NCI-H2196 treated with DMSO at 0.1 percent for 48 hours (cell line): ENCODE results near the gene CHRNB1.

Source experiments
- DNase-seq: peaks from one replicate; lab custom pipeline; 2025; ENCODE audit not compliant: unreplicated experiment; lab: John Stamatoyannopoulos, UW

Gene CHRNB1

DNA sequence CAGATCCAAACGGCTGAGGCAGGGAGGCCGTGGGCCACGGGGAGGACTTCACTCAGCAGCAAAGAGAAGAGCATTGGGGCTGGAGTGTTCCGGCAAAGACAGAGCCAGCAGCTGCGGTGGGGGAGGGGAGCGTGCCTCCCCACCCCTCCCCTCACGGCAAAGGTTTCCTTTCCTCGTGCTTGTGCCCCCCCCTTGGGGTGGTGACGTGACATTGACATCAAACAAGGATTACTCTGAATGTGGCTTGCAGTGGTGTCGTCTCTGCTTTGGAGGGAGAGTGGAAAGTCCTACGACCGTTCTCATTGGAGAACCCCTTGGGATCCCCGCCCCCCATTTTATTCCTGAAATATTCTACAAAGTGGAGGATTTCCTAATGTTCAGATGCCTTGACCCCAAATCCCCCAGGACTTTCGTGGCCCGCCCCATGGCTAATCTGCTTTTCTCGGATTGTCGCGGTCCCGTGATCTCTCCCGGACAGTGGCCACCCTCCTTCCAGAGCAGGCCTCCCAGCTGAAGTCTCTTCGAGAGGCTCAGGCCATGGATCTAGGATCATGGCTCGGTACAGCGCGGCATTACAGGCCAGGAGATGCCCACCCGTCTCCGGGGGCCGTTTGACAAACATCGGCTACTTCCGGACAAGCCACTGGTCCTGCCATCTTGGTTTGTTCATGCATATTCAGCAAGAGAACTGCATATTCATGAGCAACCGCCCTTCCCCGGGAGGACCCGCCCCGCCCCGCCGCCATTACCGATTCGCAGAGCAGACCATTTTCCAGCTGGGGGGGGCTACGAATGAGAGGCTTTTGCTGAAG lies 38.6 kb downstream of the CHRNB1 start:
- peak; percentile 54 for DNase-seq

DNA sequence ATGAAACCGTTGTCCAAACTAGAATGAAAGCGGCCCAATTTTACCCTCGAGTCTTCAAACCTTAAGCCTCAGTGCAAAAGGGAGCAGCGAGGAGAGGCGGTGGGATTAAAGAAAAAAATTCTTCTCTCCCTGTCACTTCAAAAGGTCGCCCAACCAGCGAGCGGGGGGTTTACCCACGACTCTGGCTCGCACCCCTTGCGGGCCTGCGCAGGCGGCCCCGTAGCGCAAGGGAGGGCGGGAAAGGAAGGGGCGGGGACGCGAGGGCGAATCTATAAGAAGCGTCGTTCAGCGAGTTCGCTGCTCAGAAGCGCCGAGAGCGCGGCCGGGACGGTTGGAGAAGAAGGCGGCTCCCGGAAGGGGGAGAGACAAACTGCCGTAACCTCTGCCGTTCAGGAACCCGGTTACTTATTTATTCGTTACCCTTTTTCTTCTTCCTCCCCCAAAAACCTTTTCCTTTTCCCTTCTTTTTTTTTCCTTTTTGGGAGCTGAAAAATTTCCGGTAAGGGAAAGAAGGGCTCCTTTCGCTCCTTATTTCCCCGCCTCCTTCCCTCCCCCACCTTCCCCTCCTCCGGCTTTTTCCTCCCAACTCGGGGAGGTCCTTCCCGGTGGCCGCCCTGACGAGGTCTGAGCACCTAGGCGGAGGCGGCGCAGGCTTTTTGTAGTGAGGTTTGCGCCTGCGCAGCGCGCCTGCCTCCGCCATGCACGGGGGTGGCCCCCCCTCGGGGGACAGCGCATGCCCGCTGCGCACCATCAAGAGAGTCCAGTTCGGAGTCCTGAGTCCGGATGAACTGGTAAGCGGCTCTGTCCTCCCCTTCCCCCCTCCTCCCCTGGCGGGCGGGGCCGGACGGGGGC lies 39.4 kb downstream of the CHRNB1 start, which contains the start of gene POLR2A:
Gene POLR2A (plus strand): TSS at position 300 of the 852 bp plus-strand sequence.
- DNase-seq: peak; percentile 73

DNA sequence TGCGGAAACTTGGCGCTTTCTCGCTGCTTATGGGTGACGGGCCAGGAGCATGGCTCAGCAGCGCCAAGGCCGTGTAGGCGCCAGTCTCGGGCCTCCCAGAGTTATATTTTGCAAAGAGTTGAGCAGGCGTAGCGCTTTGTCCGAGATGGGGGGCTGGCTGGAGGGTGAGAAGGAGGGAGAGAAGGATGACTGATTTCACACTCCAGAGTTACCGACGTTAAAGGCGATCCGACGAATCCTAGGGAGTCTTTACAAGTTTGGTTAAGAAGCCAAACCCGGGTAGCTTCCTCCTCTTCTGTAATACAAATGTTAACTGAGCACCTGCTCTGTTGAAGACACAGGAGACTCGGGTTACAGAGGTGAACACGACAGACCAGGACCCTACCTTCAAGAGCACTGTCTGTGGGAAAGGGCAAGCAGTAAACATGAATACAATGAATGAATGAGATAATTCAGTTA lies 40.1 kb downstream of the CHRNB1 start:
- DNase-seq: no peak

DNA sequence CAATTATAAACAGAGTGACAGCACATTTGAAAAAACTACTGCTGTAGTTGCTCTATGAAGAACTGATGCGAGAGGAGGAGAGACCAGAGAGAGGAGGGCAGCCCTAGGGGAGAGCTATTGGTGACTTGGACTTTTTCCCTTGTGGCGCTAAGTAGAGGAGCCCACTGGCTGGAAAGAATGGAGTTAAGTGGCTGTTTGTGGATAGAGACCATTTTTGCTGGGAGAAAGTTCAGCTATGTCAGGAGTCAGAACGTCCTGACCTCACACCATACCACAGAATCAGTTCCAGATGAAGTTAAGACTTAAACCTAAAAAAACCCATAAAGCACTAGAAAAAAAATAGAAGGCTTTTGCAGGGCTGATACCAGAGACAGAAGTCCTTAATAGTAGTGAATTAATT lies 41.3 kb downstream of the CHRNB1 start:
- no peak for DNase-seq

DNA sequence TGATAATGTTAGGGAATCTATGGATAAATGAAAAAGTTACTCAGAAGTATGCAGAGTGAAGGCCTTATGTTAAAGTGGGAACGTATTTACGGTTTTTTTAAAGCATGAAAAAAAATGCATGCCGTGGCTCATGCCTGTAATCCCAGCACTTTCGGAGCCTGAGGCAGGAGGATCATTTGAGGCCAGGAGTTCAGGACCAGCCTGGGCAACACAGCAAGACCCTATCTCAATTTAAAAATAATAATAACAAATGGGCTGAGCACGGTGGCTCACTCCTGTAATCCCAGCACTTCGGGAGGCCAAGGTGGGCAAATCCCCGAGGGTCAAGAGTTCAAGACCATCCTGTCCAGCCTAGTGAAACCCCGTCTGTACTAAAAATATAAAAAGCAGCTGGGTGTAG lies 45.3 kb downstream of the CHRNB1 start:
- no peak for DNase-seq

DNA sequence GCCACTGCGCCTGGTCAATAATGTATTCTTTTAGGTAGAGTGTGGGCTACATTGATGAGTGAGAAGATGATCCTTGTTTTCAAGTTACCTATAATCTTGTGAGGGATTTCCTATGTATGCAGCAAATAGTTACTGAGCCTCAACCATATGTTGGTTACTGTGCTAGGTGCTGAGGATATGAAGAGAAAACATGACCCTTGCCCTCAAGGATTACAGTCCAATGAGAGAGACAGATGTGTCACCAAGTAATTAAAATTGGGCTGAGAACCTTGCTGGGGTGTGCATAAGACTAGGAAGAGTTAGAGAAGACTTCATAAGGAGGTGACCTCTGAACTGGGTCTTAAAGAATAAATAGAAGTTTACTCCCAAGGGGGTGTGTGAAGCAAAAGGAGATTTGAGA lies 46.7 kb downstream of the CHRNB1 start:
- DNase-seq: no peak

DNA sequence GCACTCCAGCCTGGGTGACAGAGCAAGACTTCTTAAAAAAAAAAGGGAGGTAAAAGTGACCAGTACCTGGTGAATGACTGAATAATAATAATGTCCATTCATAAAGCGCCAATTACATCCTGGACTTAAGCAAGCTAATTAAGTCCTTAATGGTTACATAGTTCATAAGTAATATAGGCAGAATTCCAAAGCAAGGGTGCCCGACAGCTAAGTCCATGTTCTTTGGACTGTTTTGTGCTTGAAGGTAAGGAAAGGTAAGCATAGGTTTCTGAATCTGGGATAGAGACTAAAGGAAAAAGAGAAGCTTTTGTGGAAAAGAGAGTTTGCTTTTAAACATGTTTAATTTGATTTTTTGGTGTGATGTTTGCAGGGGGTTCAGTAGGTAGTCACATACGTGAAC lies 49.1 kb downstream of the CHRNB1 start:
- no peak for DNase-seq

DNA sequence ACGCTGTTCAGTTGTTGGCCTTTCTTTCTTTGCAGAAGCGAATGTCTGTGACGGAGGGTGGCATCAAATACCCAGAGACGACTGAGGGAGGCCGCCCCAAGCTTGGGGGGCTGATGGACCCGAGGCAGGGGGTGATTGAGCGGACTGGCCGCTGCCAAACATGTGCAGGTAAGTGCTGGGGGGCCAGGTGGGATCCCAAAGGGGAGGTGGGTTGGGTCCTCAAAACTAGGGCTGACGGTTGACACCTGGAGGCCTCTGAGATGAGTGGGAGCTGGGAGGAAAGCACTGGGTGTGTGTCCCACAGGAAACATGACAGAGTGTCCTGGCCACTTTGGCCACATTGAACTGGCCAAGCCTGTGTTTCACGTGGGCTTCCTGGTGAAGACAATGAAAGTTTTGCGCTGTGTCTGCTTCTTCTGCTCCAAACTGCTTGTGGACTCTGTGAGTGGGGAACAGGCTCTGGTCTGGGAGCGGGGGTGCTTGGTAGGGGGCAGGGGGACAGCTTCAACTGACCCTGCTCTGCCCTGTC lies 51.1 kb downstream of the CHRNB1 start:
- DNase-seq: no peak

DNA sequence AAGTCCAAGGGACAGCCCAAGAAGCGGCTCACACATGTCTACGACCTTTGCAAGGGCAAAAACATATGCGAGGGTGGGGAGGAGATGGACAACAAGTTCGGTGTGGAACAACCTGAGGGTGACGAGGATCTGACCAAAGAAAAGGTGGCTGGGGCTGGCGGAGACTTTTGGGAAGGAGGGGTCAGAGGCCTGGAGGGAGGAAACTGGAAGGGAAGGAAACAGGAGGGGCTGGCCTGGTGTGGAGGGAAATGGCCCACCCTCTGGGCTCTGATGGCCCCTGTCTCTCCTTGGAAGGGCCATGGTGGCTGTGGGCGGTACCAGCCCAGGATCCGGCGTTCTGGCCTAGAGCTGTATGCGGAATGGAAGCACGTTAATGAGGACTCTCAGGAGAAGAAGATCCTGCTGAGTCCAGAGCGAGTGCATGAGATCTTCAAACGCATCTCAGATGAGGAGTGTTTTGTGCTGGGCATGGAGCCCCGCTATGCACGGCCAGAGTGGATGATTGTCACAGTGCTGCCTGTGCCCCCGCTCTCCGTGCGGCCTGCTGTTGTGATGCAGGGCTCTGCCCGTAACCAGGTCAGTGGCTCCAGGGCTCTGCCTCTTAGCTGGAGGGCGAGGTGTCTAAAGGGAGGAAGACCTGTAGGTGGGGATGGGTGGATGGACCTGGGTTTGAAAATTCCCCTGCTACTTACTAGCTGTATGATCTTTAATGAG lies 51.8 kb downstream of the CHRNB1 start:
- DNase-seq: no peak

DNA sequence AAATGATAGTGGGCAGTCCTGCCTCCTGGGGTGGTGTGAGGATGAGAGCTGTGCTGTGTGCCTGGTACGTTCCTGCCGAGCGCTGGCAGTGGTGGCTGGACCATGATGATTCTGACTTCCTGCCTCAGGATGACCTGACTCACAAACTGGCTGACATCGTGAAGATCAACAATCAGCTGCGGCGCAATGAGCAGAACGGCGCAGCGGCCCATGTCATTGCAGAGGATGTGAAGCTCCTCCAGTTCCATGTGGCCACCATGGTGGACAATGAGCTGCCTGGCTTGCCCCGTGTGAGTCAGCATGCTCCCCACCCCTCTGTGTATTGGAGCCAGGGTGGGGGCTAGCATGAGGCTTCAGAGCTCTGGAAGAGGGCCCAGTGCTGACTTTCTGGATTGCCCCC lies 52.4 kb downstream of the CHRNB1 start:
- DNase-seq: no peak

DNA sequence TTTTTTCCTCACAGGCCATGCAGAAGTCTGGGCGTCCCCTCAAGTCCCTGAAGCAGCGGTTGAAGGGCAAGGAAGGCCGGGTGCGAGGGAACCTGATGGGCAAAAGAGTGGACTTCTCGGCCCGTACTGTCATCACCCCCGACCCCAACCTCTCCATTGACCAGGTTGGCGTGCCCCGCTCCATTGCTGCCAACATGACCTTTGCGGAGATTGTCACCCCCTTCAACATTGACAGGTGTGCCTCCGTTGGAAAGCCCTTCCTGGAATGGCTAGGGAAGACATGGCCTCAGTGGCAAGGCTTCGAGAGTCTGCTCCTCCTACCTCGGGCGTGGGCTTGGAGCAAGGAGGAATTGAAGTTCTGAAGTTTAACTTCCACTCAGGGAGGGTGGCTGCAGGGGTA lies 52.8 kb downstream of the CHRNB1 start:
- DNase-seq: no peak

DNA sequence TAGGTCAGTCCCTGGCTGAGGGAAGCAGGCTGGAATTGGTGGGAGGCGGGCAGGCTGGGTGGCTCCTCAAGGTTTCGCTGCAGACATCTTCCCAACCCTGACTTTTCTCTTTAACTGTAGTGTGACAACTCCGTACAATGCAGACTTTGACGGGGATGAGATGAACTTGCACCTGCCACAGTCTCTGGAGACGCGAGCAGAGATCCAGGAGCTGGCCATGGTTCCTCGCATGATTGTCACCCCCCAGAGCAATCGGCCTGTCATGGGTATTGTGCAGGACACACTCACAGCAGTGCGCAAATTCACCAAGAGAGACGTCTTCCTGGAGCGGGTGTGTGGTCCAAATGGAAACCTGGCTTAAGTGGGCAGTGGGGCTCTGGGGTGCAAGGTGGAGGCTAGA lies 54.3 kb downstream of the CHRNB1 start:
- no peak for DNase-seq

DNA sequence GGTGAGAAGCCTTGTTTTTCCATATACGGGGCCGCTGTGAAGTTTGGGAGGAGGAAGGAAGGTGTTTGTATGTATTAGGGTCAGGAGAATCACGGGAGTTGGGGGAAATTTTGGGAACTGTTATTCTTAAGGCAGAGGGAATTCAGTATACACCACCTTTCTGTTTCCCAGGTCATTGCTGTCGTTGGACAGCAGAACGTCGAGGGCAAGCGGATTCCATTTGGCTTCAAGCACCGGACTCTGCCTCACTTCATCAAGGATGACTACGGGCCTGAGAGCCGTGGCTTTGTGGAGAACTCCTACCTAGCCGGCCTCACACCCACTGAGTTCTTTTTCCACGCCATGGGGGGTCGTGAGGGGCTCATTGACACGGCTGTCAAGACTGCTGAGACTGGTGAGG lies 56.9 kb downstream of the CHRNB1 start:
- DNase-seq: no peak

DNA sequence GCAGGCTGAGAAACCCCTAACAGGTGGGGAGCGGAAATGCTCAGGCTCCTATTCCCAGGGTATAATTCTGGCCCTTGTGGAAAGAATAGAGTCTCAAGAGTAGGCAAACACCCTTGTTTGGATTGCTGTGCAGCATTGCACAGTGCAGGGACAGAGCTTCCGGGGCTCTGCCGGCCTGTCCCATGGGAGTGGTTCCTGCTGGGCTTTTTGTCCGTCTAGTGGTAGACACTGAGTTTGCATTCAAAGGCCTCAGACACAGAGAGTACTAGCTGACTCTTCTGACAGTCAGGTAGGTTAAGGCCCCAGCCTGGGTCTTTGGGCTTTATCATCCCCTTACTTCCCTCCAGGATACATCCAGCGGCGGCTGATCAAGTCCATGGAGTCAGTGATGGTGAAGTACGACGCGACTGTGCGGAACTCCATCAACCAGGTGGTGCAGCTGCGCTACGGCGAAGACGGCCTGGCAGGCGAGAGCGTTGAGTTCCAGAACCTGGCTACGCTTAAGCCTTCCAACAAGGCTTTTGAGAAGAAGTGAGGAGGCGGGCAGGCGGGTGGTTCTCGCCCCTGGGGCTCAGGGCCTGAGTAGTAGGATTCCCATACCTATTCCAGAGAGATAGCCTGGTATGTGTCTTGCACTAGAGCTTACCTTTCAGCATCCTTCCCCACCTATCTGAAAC lies 57.4 kb downstream of the CHRNB1 start:
- no peak for DNase-seq

DNA sequence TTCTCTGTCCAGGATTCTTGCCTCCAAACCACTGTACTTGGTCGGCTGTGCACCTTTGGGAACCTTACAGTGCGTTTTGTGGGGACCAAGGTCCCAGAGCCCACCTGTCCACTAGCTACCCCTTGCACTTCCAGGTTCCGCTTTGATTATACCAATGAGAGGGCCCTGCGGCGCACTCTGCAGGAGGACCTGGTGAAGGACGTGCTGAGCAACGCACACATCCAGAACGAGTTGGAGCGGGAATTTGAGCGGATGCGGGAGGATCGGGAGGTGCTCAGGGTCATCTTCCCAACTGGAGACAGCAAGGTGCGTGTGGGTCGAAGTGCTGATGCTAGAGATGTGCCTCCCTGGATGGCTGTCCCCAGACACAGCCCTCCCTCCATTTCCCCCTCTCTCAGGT lies 58.1 kb downstream of the CHRNB1 start:
- DNase-seq: no peak

DNA sequence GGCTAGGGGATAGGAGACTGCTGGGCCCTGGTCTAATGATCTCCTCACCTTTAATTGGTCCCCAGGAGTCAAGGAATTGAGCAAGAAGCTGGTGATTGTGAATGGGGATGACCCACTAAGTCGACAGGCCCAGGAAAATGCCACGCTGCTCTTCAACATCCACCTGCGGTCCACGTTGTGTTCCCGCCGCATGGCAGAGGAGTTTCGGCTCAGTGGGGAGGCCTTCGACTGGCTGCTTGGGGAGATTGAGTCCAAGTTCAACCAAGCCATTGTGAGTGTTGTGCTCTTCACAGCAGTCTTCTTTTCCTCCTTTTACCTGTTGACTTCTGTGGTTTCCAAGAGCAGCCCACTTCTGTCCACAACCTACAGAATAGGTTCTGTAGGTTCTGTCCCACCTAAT lies 58.7 kb downstream of the CHRNB1 start:
- no peak for DNase-seq
